Mucosa of rectum (tissue), 2 donors: Measurements from ENCODE around the gene GNPTAB.
"Not testable (repeated sequence)": the region's sequence is repeated elsewhere in the genome, so short reads cannot be mapped to it uniquely, and the experiment has no call there.

Experiments
- H3K27ac ChIP-seq, 2 donors: one replicate each; pipeline ENCODE4 v1.7.0; 2013; ENCODE audit warnings: inconsistent platforms in 2 of 2, low read depth in 2 of 2, low read length in 2 of 2
- H3K27me3 ChIP-seq, 2 donors: one replicate each; pipeline ENCODE4 v1.7.0; 2013; ENCODE audit warnings: low read length in 2 of 2; ENCODE audit not compliant: control insufficient read depth in 2 of 2, insufficient read depth in 2 of 2
- H3K36me3 ChIP-seq, 2 donors: one replicate each; pipeline ENCODE4 v1.7.0; 2013; ENCODE audit warnings: low read length in 2 of 2; ENCODE audit not compliant: control insufficient read depth in 2 of 2, insufficient read depth in 2 of 2
- H3K4me1 ChIP-seq, 2 donors: one replicate each; pipeline ENCODE4 v1.7.0; 2013; ENCODE audit warnings: low read length in 2 of 2, mild to moderate bottlenecking in 1 of 2; ENCODE audit not compliant: control insufficient read depth in 2 of 2, insufficient read depth in 2 of 2
- H3K4me3 ChIP-seq, 2 donors: one replicate each; pipeline ENCODE4 v1.7.0; 2013; ENCODE audit warnings: low read length in 2 of 2
- H3K9ac ChIP-seq, 2 donors: one replicate each; pipeline ENCODE4 v1.7.0; 2013; ENCODE audit warnings: low read length in 2 of 2, low read depth in 1 of 2, mild to moderate bottlenecking in 1 of 2
- H3K9me3 ChIP-seq, 2 donors: one replicate each; pipeline ENCODE4 v1.7.0; 2013; ENCODE audit warnings: low read length in 2 of 2; ENCODE audit not compliant: control insufficient read depth in 2 of 2
- donor health status: healthy.
- donor health status: Normal muscosa, but diverticular disease.

The GNPTAB gene

DNA sequence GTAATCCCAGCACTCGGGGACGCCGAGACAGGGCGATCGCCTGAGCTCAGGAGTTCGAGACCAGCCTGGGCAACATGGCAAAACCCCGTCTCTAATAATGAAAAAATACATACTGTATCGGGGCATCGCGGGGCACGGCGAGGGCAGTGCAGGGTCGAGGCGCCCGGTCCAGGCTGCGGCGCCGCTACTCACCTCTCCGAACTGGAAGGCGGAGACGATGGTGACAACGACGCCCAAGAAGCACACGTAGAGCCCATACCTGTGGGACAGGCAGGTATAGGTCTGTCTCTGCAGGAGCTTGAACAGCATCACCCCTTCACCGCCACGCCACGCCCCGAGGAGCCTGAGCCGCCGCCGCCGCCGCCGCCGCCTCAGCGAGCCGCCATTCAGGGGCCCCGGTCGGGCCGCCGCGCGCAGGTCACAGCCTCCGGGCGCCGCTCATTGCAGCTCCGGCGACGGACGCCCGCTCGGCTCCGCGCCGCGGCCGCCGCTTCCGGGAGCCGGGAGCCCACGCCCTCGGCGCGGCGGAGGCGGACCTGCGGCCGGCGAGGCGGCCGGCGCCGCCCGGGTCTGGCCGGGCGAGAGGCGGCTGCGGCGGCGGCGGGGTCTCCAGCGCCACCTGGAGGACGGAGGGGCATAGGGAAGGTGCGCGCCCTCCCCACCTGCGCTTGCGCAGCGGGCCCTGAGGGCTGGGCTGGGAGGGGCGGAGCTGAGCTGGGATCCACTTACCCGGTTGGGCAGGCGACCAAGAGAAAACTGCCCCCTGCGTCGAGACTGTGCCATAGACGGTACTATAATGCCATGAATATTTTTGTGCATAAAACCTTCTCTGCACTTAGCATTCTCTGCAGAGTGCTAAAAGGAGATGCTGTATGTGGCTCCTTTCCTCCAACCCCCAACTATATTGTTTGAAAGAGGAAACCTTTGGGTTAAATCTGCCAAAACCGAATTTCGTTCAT lies at the start of gene GNPTAB:
Gene GNPTAB, minus strand, starts transcription at position 593 of the 959 bp plus-strand sequence. Its CDS starts 284 bp downstream, at position 309.
- Histone ChIP-seq H3K27me3 (no peaks in the 10 kb centered on the region), H3K27ac (peak within 1 kb of the TSS; percentile 85 to 90), H3K4me3 (peak within 1 kb of the TSS; percentile 92 to 93), H3K36me3 (no peaks in the 10 kb centered on the region), H3K9me3 (no peaks in the 10 kb centered on the region), H3K4me1 (peaks cover 5 to 8% of the 10 kb centered on the region in 2 donors), H3K9ac (peak within 1 kb of the TSS; percentile 94 to 95)

- no peaks in the 10 kb centered on the region for H3K27me3 ChIP-seq
- peak overlapping the region; percentile 86 to 91 for H3K4me3 ChIP-seq
- H3K4me1 ChIP-seq, result no peaks in the 10 kb centered on the region
- peak overlapping the region; percentile 89 for H3K27ac ChIP-seq
- peak overlapping the region; percentile 89 to 94 for H3K9ac ChIP-seq
- H3K36me3 ChIP-seq, result no peaks in the 10 kb centered on the region
- H3K9me3 ChIP-seq, result no peaks in the 10 kb centered on the region
Measured at GRCh38 chr12:101878243-101878821, 47.6 kb upstream of the GNPTAB start.

GRCh38 chr12:101877806-101878242 lies 47.1 kb upstream of the GNPTAB start:
- H3K9ac ChIP-seq, result peak overlapping the region; percentile 89 to 94
- H3K27ac ChIP-seq, result peak overlapping the region; percentile 89
- peak overlapping the region; percentile 86 to 91 for H3K4me3 ChIP-seq
- H3K4me1 ChIP-seq, result no peaks in the 10 kb centered on the region
- H3K9me3 ChIP-seq, result no peaks in the 10 kb centered on the region
- no peaks in the 10 kb centered on the region for H3K36me3 ChIP-seq
- H3K27me3 ChIP-seq, result no peaks in the 10 kb centered on the region

DNA sequence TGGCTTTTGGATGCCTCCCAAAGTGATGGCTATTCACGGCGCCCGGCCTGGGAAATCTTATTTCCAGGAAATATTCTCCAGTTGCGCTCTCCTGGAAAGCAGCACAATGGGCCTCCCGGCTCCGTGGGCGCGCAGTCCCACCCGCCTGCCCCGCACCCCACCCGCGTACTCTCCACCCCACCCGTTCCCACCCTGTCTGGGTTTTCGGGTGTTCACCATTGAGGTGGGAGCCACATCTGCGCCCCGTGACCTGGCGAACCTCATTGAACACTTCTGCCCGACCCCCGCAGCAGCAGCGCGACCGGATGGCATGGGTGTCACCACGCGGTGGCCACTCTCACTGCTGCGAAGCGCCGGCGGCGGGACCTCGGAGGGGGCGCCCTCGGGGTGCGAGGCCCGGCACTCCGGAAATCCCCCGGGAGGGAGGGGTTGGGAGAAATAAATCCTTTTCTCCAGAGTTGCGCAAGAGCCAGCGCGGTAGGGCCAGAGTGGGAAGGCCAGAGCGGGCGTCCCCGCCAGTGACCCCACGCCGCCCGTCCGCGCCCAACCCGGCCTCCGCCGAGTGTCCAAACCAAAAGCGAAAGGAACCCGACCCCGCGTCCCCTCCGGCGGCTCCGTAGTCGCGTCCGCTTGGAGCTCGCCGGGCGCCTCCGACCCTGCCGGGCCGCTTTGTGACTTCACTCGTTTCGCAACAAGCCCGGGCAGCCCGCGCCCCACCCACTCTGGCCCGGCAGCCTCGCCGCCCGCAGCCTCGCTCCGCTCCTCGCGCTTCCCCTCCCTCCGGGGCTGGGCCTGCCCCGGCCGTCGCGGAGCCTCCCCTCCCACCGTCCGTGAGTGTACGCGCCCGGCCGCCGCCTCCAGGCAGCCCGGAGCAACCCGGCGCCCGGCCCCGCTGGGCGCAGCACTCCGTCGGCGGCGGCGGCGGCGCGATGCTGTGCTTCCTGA lies 46.4 kb upstream of the GNPTAB start, which contains the start of gene DRAM1:
Gene DRAM1, plus strand, starts transcription at position 720 of the 945 bp plus-strand sequence. Its CDS starts 210 bp downstream, at position 930.
- H3K36me3 ChIP-seq, result no peaks in the 10 kb centered on the region

DNA sequence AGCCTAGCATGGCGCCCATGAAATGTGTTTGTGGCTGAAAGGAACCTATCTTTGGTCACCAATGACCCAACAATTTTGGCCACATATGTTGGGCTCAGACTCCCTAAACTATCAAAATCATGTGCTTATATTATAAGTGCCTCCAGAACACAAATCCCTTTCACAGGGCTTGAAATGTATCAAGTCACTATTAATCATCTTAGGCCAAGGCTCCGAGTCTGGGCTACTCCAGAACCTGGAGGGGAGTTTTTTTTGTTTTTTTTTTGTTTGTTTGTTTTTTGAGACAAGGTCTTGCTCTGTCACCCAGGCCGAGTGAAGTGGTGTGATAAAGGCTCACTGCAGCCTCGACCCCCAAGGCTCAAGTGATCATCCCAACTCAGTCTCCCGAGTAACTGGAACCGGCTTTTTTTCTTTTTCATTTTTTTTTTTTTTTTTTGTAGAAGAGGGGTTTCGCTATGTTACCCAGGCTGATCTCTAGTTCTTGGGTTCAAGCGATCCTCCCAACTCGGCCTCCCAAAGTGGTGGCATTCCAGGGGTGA lies 45.6 kb upstream of the GNPTAB start:
- Histone ChIP-seq H3K27ac (peak overlapping the region; percentile 89), H3K9ac (peak overlapping the region in 1 of 2 donors; percentile 81), H3K4me3 (peak overlapping the region; percentile 86 to 91), H3K36me3 (no peaks in the 10 kb centered on the region), H3K27me3 (no peaks in the 10 kb centered on the region), H3K4me1 (no peaks in the 10 kb centered on the region), H3K9me3 (no peaks in the 10 kb centered on the region)

More for the DNA sequence above, 46.4 kb upstream of the GNPTAB start, which contains the start of gene DRAM1:
- H3K9me3 ChIP-seq, result no peaks in the 10 kb centered on the region
- no peaks in the 10 kb centered on the region for H3K27me3 ChIP-seq
- no peaks in the 10 kb centered on the region for H3K4me1 ChIP-seq
- H3K4me3 ChIP-seq, result peak within 1 kb of the TSS; percentile 86 to 91
- H3K27ac ChIP-seq, result peak within 1 kb of the TSS; percentile 89
- H3K9ac ChIP-seq, result peak within 1 kb of the TSS; percentile 89 to 94

DNA sequence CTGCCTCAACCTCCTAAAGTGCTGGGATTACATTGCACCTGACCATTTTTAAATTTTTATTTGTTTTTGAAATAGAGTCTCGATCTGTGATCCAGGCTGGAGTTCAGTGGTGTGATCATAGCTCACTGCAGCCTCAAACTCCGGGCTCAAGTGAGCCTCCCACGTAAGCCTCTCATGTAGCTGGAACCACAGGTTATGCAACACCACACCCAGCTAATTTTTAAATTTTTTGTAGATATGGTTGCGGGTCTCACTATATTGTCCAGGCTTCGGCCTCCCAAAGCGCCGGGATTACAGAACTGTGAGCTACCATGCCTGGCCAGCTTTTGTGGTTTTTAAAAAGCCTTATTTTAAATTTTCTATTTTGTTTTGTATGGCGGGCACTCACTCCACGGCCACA lies 44.4 kb upstream of the GNPTAB start:
- H3K36me3 ChIP-seq, result no peaks in the 10 kb centered on the region
- no peak overlapping the region for H3K27ac ChIP-seq
- H3K9ac ChIP-seq, result no peak overlapping the region
- H3K4me1 ChIP-seq, result no peaks in the 10 kb centered on the region
- H3K27me3 ChIP-seq, result no peaks in the 10 kb centered on the region
- H3K4me3 ChIP-seq, result no peak overlapping the region
- no peaks in the 10 kb centered on the region for H3K9me3 ChIP-seq

GRCh38 chr12:101870925-101871324 lies 40.2 kb upstream of the GNPTAB start:
- H3K27me3 ChIP-seq, result no peaks in the 10 kb centered on the region
- no peak overlapping the region for H3K9ac ChIP-seq
- no peak overlapping the region for H3K27ac ChIP-seq
- H3K9me3 ChIP-seq, result no peaks in the 10 kb centered on the region
- H3K36me3 ChIP-seq, result no peaks in the 10 kb centered on the region
- H3K4me3 ChIP-seq, result no peak overlapping the region
- no peaks in the 10 kb centered on the region for H3K4me1 ChIP-seq

GRCh38 chr12:101867619-101868018 lies 36.9 kb upstream of the GNPTAB start:
- not testable (repeated sequence) for H3K4me3 ChIP-seq, H3K9me3 ChIP-seq, H3K27me3 ChIP-seq, H3K36me3 ChIP-seq, H3K4me1 ChIP-seq, H3K9ac ChIP-seq, H3K27ac ChIP-seq

- no peak overlapping the region for H3K4me3 ChIP-seq
- no peaks in the 10 kb centered on the region for H3K4me1 ChIP-seq
- no peaks in the 10 kb centered on the region for H3K36me3 ChIP-seq
- no peaks in the 10 kb centered on the region for H3K27me3 ChIP-seq
- no peak overlapping the region for H3K9ac ChIP-seq
- H3K27ac ChIP-seq, result no peak overlapping the region
- no peaks in the 10 kb centered on the region for H3K9me3 ChIP-seq
Measured at GRCh38 chr12:101866615-101867373, 36.0 kb upstream of the GNPTAB start.
